K562 (cell line): ENCODE results near the gene TMEM38B. TPM values are rescaled to one million over a fixed set of nuclear protein-coding genes. Genes with fewer than 3 reads are reported as not detected.

ENCODE experiments used
- ADNP ChIP-seq: fragments of 200-800 bp; sonication (Bioruptor generic); IDR thresholded peaks from 2 replicates; pipeline ENCODE4 v1.6.1; 2016; ENCODE audit warnings: missing genetic modification characterization, missing compliant biosample characterization
- CCNT2 ChIP-seq: IDR thresholded peaks from 2 replicates; pipeline ENCODE4 v1.6.1; 2011; ENCODE audit warnings: borderline replicate concordance, low read depth, mild to moderate bottlenecking, moderate library complexity, mixed read lengths, low read length; ENCODE audit not compliant: insufficient read length; ENCODE audit errors: extremely low read depth
- CHCHD3 ChIP-seq: fragments of 250-450 bp; sonication (Bioruptor Pico); IDR thresholded peaks from 2 replicates; pipeline ENCODE4 v2.1.2; 2022; ENCODE audit warnings: mild to moderate bottlenecking
- CREBBP ChIP-seq: IDR thresholded peaks from one replicate; pipeline ENCODE4 v1.6.1; 2012; ENCODE audit warnings: low read depth, mild to moderate bottlenecking, control low read depth, inconsistent platforms, low read length
- CTCFL ChIP-seq: IDR thresholded peaks from 2 replicates; pipeline ENCODE4 v1.6.1; 2011; ENCODE audit warnings: borderline replicate concordance, low read depth, mild to moderate bottlenecking, moderate library complexity, low read length; ENCODE audit not compliant: insufficient read depth, poor library complexity, severe bottlenecking
- FOXK1 ChIP-seq: sonication (generic); formaldehyde crosslinking; IDR thresholded peaks from 2 replicates; pipeline ENCODE4 v1.8.0; 2022; ENCODE audit warnings: missing genetic modification reagents, mild to moderate bottlenecking, borderline replicate concordance
- GABPA ChIP-seq: fragments of 200-800 bp; sonication (Bioruptor generic); conservative IDR thresholded peaks from 2 replicates; pipeline ENCODE4 v1.6.1; 2016; ENCODE audit warnings: low read depth, missing genetic modification characterization, missing compliant biosample characterization
- LCOR ChIP-seq: sonication (generic); formaldehyde crosslinking; IDR thresholded peaks from 2 replicates; pipeline ENCODE4 v1.8.0; 2022; ENCODE audit warnings: mild to moderate bottlenecking, missing genetic modification reagents
- NFIX ChIP-seq: fragments of 250-450 bp; sonication (Bioruptor Pico); IDR thresholded peaks from 2 replicates; pipeline ENCODE4 v1.4.0; 2020; ENCODE audit warnings: low read depth, mild to moderate bottlenecking, moderate library complexity
- NFYB ChIP-seq: IDR thresholded peaks from 2 replicates; pipeline ENCODE4 v1.6.1; 2011; ENCODE audit warnings: mild to moderate bottlenecking, moderate library complexity; ENCODE audit not compliant: insufficient read length; ENCODE audit errors: extremely low read depth
- PTBP1 ChIP-seq: fragments of 200-400 bp; formaldehyde crosslinking; IDR thresholded peaks from 2 replicates; pipeline ENCODE4 v1.6.1; 2017; ENCODE audit warnings: low read depth, low read length
- RBM17 ChIP-seq: fragments of 200-400 bp; formaldehyde crosslinking; IDR thresholded peaks from 2 replicates; pipeline ENCODE4 v1.6.1; 2017; ENCODE audit warnings: low read depth, mild to moderate bottlenecking, low read length, borderline replicate concordance
- SAFB ChIP-seq: fragments of 200-400 bp; formaldehyde crosslinking; IDR thresholded peaks from 2 replicates; pipeline ENCODE4 v1.6.1; 2017; ENCODE audit warnings: low read depth, low read length, borderline replicate concordance
- STAT5A ChIP-seq: IDR thresholded peaks from 2 replicates; pipeline ENCODE4 v1.6.1; 2012; ENCODE audit warnings: low read length, inconsistent platforms, borderline replicate concordance
- TCF15 ChIP-seq: fragments of 250-450 bp; sonication (Bioruptor Pico); IDR thresholded peaks from 2 replicates; pipeline ENCODE4 v1.8.0; 2022; ENCODE audit warnings: moderate library complexity, mild to moderate bottlenecking, inconsistent platforms
- U2AF1 ChIP-seq: fragments of 200-400 bp; formaldehyde crosslinking; optimal IDR thresholded peaks from 2 replicates; pipeline ENCODE3; 2017; ENCODE audit warnings: mild to moderate bottlenecking, low read depth, low read length, moderate library complexity
- ZKSCAN3 ChIP-seq: fragments of 250-450 bp; sonication (Bioruptor Pico); IDR thresholded peaks from 2 replicates; pipeline ENCODE4 v1.4.0; 2020
- ZNF133 ChIP-seq: fragments of 250-450 bp; sonication (Bioruptor Pico); IDR thresholded peaks from 2 replicates; pipeline ENCODE4 v1.4.0; 2020; ENCODE audit warnings: mild to moderate bottlenecking
- ZNF134 ChIP-seq: fragments of 250-450 bp; sonication (Bioruptor Pico); conservative IDR thresholded peaks from 2 replicates; pipeline ENCODE4 v1.4.0; 2020
- ZNF143 ChIP-seq: sonication (generic); formaldehyde crosslinking; IDR thresholded peaks from 2 replicates; pipeline ENCODE4 v1.9.0; 2022; ENCODE audit warnings: mild to moderate bottlenecking, missing genetic modification reagents
- ZNF282 ChIP-seq: sonication (generic); formaldehyde crosslinking; IDR thresholded peaks from 2 replicates; pipeline ENCODE4 v1.8.1; 2023; ENCODE audit warnings: missing genetic modification reagents
- ZNF766 ChIP-seq: fragments of 200-800 bp; sonication (Bioruptor generic); conservative IDR thresholded peaks from 2 replicates; pipeline ENCODE4 v1.6.1; 2016; ENCODE audit warnings: missing genetic modification characterization, missing compliant biosample characterization
- ZNF785 ChIP-seq: fragments of 250-450 bp; sonication (Bioruptor Pico); IDR thresholded peaks from 2 replicates; pipeline ENCODE4 v1.4.0; 2020; ENCODE audit warnings: mild to moderate bottlenecking
- polyA plus RNA-seq, 8 experiments: library from polyadenylated mRNA; depleted of rRNA in 4 of 8; stranded (reverse) in 5 of 8; unstranded in 3 of 8; fragments of >200 nt; fragmentation: Nextera tagmentation in 2 of 8; fragmentation: Illumina TruSeq in 1 of 8; extraction: Ambion mirVana in 2 of 8; extraction: Trizol in 1 of 8; gene quantifications; 2 replicates each; pipeline versions ENCODE4 v1.2.1 to v1.2.3, GENCODE V29; 2011 to 2014; ENCODE audit warnings: inconsistent platforms in 1 of 8, missing spikeins in 1 of 8
- total RNA-seq, 7 experiments: library from RNA; depleted of rRNA in 6 of 7; stranded (reverse); fragments of >200 nt in 6 of 7; fragmentation: Illumina TruSeq in 2 of 7; extraction: Trizol in 2 of 7; gene quantifications; 2 replicates each; pipeline versions ENCODE4 v1.2.1 to v1.2.3, GENCODE V29; 2011 to 2021; ENCODE audit warnings: low replicate concordance in 1 of 7
- TF ChIP-seq, protein P1 (sequence below): sonication (generic); formaldehyde crosslinking; IDR thresholded peaks from 2 replicates; pipeline ENCODE4 v1.8.0; 2022; ENCODE audit warnings: mild to moderate bottlenecking, missing genetic modification reagents

Gene TMEM38B
- total and polyA plus RNA-seq, 9 of the 15 experiments (the other 6 are each of a cell fraction or from before 2014, with no cell fraction given): 26.0 to 57.5 (median 38.5) TPM

- peak; percentile 39; the same call in 1 of the 2 replicates for TF ChIP-seq ZNF766 (CRISPR knock-in tag)
- TF ChIP-seq, protein P1, sequence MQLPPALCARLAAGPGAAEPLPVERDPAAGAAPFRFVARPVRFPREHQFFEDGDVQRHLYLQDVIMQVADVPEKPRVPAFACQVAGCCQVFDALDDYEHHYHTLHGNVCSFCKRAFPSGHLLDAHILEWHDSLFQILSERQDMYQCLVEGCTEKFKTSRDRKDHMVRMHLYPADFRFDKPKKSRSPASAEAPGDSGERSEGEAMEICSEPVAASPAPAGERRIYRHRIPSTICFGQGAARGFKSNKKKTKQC (CRISPR knock-in tag): no peak
- TF ChIP-seq NFYB: no peak
- no peak for TF ChIP-seq SAFB
- TF ChIP-seq LCOR: peak; percentile 18; the same call in 1 of the 2 replicates
- peak; percentile 85 for TF ChIP-seq STAT5A
- no peak for TF ChIP-seq ZNF133
- no peak for TF ChIP-seq PTBP1
- no peak for TF ChIP-seq RBM17
- no peak for TF ChIP-seq ZNF785 (CRISPR knock-in tag)
- no peak for TF ChIP-seq CHCHD3 (CRISPR knock-in tag)
- no peak for TF ChIP-seq TCF15 (CRISPR knock-in tag)
- TF ChIP-seq CREBBP: no peak
- TF ChIP-seq U2AF1: no peak
- peak; percentile 98 for TF ChIP-seq CCNT2
- TF ChIP-seq ZNF143 (CRISPR knock-in tag): no peak
- no peak for TF ChIP-seq ZNF282
- no peak for TF ChIP-seq ZNF134
- TF ChIP-seq NFIX: no peak
- no peak for TF ChIP-seq ADNP
- TF ChIP-seq GABPA (tag): no peak
- TF ChIP-seq FOXK1: no peak
- no peak for TF ChIP-seq CTCFL
- no peak for TF ChIP-seq ZKSCAN3 (CRISPR knock-in tag)
These were observed 46.6 kb upstream of the TMEM38B start (continued) for GRCh38 chr9:105647595-105648349.
